ENCODE data around the gene CDC73. TPM values are rescaled to one million over a fixed set of nuclear protein-coding genes. Genes with fewer than 3 reads are reported as not detected.

Gene CDC73
- total and polyA plus RNA-seq, 2 donors (not counting 1 experiment from before 2014, with no cell fraction given): 18.7 to 69.8 TPM

GRCh38 chr1:193176113-193176512, 54.3 kb downstream of the CDC73 start:
- no peak overlapping the region for H3K4me2 ChIP-seq (ENCODE audit: extremely low read depth, insufficient read depth, low read length)
- peak in 1 of 2 donors; percentile 32 for DNase-seq (ENCODE audit: low read depth in 2 of 2)
- H3K27ac ChIP-seq (ENCODE audit: insufficient read depth, low read length): no peak overlapping the region
- H3K4me3 ChIP-seq (replicated peaks in 1 of 4; ENCODE audit: control extremely low read depth in 1 of 4, insufficient read depth in 1 of 4, low read depth in 3 of 4, low read length in 4 of 4): no peak overlapping the region
- no peaks in the 10 kb centered on the region for H3K9me3 ChIP-seq (ENCODE audit: control insufficient read depth, insufficient read depth, low read depth, low read length)
- H3K27me3 ChIP-seq (ENCODE audit: control insufficient read depth, insufficient read depth, low read length): no peaks in the 10 kb centered on the region
- peaks cover 2% of the 10 kb centered on the region for H3K36me3 ChIP-seq (ENCODE audit: control insufficient read depth, insufficient read depth, low read length)
- H4K20me1 ChIP-seq (ENCODE audit: control insufficient read depth, extremely low read depth, insufficient read depth, low read length): no peaks in the 10 kb centered on the region
- peaks cover 21% of the 10 kb centered on the region for H3K79me2 ChIP-seq (ENCODE audit: control insufficient read depth, insufficient read depth, low read length)
- H3K4me1 ChIP-seq (ENCODE audit: control insufficient read depth, extremely low read depth, insufficient read depth, low read length): no peaks in the 10 kb centered on the region
- H2AFZ ChIP-seq (ENCODE audit: low read length): no peak overlapping the region
- TF ChIP-seq CTCF (conservative IDR thresholded peaks at IDR 0.05 in 1 of 2, IDR thresholded peaks at IDR 0.05 in 1 of 2; ENCODE audit: low read depth in 1 of 2, low read length in 2 of 2) (no peak), EZH2 (IDR thresholded peaks at IDR 0.05; ENCODE audit: low read length, missing control alignments) (no peak)
- no peak overlapping the region for H3K9ac ChIP-seq (ENCODE audit: insufficient read depth, low read length)

- TF ChIP-seq EZH2 (IDR thresholded peaks at IDR 0.05; ENCODE audit: low read length, missing control alignments) (no peak), CTCF (conservative IDR thresholded peaks at IDR 0.05 in 1 of 2, IDR thresholded peaks at IDR 0.05 in 1 of 2; ENCODE audit: low read depth in 1 of 2, low read length in 2 of 2) (no peak)
- Histone ChIP-seq H3K4me2 (ENCODE audit: extremely low read depth, insufficient read depth, low read length) (no peak overlapping the region), H3K27me3 (ENCODE audit: control insufficient read depth, insufficient read depth, low read length) (no peaks in the 10 kb centered on the region), H3K36me3 (ENCODE audit: control insufficient read depth, insufficient read depth, low read length) (peaks cover 2% of the 10 kb centered on the region), H2AFZ (ENCODE audit: low read length) (no peak overlapping the region), H3K4me1 (ENCODE audit: control insufficient read depth, extremely low read depth, insufficient read depth, low read length) (peaks cover 2% of the 10 kb centered on the region), H3K79me2 (ENCODE audit: control insufficient read depth, insufficient read depth, low read length) (peaks cover 20% of the 10 kb centered on the region), H3K9me3 (ENCODE audit: control insufficient read depth, insufficient read depth, low read depth, low read length) (no peaks in the 10 kb centered on the region), H3K27ac (ENCODE audit: insufficient read depth, low read length) (no peak overlapping the region), H4K20me1 (ENCODE audit: control insufficient read depth, extremely low read depth, insufficient read depth, low read length) (no peaks in the 10 kb centered on the region), H3K4me3 (replicated peaks in 1 of 4; ENCODE audit: control extremely low read depth in 1 of 4, insufficient read depth in 1 of 4, low read depth in 3 of 4, low read length in 4 of 4) (no peak overlapping the region), H3K9ac (ENCODE audit: insufficient read depth, low read length) (no peak overlapping the region)
- DNase-seq (ENCODE audit: low read depth in 2 of 2): no peak
Observed at GRCh38 chr1:193176788-193177187, 55.0 kb downstream of the CDC73 start.

- DNase-seq (ENCODE audit: low read depth in 2 of 2): no peak
- Histone ChIP-seq H2AFZ (ENCODE audit: low read length) (no peak overlapping the region), H3K4me2 (ENCODE audit: extremely low read depth, insufficient read depth, low read length) (no peak overlapping the region), H3K36me3 (ENCODE audit: control insufficient read depth, insufficient read depth, low read length) (peaks cover 2% of the 10 kb centered on the region), H3K4me1 (ENCODE audit: control insufficient read depth, extremely low read depth, insufficient read depth, low read length) (peaks cover 2% of the 10 kb centered on the region), H4K20me1 (ENCODE audit: control insufficient read depth, extremely low read depth, insufficient read depth, low read length) (no peaks in the 10 kb centered on the region), H3K9ac (ENCODE audit: insufficient read depth, low read length) (no peak overlapping the region), H3K27ac (ENCODE audit: insufficient read depth, low read length) (no peak overlapping the region), H3K4me3 (replicated peaks in 1 of 4; ENCODE audit: control extremely low read depth in 1 of 4, insufficient read depth in 1 of 4, low read depth in 3 of 4, low read length in 4 of 4) (no peak overlapping the region), H3K79me2 (ENCODE audit: control insufficient read depth, insufficient read depth, low read length) (peaks cover 25% of the 10 kb centered on the region), H3K27me3 (ENCODE audit: control insufficient read depth, insufficient read depth, low read length) (no peaks in the 10 kb centered on the region), H3K9me3 (ENCODE audit: control insufficient read depth, insufficient read depth, low read depth, low read length) (no peaks in the 10 kb centered on the region)
- no peak for TF ChIP-seq EZH2 (IDR thresholded peaks at IDR 0.05; ENCODE audit: low read length, missing control alignments)
- TF ChIP-seq CTCF (conservative IDR thresholded peaks at IDR 0.05 in 1 of 2, IDR thresholded peaks at IDR 0.05 in 1 of 2; ENCODE audit: low read depth in 1 of 2, low read length in 2 of 2): no peak
Observed at GRCh38 chr1:193179094-193179493, 57.3 kb downstream of the CDC73 start.
